AG10803 (cell line): ENCODE results near the gene MYRIP.

ENCODE experiments used
- DNase-seq: peaks from one replicate; pipeline ENCODE4 v3.0.0; 2010; ENCODE audit warnings: low read depth
- H3K4me3 ChIP-seq: 2 replicates; pipeline ENCODE4 v1.5.1; 2011; ENCODE audit warnings: mild to moderate bottlenecking, low read length, control low read depth
- CTCF ChIP-seq: conservative IDR thresholded peaks from 2 replicates; pipeline ENCODE4 v1.5.1; 2011; ENCODE audit warnings: mild to moderate bottlenecking, low read length, control low read depth, inconsistent platforms

MYRIP gene

DNA sequence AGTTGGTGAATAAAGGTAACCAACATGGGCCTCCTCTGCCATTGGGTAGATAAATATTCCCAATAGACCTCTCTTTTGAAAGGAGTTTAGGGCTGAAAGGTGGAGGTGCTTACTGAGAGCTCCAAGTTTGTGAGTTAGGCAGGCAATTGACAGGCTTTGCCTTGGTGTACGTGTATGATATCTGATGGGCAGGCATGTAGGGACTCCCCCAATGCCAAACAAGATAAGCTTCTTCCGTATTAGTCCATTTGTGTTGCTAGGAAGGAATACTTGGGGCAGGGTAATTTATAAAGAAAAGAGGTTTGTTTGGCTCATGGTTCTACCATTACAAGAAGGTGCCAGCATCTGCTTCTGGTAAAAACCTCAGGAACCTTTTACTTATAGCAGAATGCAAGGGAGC lies 339.4 kb downstream of the MYRIP start:
- no peak overlapping the region for H3K4me3 ChIP-seq
- TF ChIP-seq CTCF = no peak

DNA sequence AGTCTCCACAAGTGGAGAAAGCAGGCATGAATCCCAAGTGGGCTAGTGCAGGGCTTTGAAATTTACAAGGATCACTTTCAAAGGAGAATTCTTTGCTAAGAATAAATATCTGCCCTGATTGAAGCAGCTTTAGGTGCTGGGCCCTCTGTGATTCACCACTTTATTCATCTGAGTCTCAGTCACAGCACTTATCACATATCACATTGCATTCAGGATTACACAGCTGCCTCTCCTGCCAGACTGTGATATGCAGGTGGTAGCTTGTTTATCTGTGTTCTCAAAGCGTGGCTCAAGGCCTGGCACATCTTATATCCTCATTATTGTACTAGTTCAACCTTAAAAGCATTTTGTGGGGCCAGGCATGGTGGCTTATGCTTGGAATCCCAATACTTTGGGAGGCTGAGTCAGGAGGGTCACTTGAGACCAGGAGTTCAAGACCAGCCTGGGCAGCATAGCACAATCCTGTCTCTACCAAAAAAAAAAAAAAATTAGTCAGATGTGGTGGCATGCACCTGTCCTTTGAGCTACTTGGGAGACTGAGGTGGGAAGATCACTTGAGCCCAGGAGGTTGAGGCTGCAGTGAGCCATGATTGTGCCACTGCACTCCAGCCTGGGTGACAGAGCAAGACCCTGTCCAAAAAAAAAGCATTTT lies 343.2 kb downstream of the MYRIP start:
- no peak for TF ChIP-seq CTCF
- no peak overlapping the region for H3K4me3 ChIP-seq
- no peak for DNase-seq

More for the DNA sequence above, 339.4 kb downstream of the MYRIP start:
- DNase-seq = no peak

DNA sequence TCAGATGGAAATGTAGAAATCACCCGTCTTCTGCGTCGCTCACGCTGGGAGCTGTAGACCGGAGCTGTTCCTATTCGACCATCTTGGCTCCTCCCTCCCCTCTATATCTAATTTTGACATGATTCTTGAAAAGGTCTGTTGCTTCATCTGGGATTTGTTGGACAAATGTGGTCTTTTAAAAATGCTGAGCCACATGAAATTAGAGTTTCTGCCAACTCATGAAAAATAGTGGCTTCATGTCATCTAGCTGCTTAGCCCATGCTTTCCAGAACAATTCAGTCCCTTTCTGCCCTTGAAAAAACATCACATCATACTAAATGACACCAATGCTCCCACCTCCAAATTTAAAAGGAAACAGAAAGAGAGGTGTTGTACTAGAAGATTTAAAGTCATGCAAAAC lies 351.5 kb downstream of the MYRIP start:
- no peak for TF ChIP-seq CTCF
- no peak for DNase-seq
- H3K4me3 ChIP-seq = no peak overlapping the region

DNA sequence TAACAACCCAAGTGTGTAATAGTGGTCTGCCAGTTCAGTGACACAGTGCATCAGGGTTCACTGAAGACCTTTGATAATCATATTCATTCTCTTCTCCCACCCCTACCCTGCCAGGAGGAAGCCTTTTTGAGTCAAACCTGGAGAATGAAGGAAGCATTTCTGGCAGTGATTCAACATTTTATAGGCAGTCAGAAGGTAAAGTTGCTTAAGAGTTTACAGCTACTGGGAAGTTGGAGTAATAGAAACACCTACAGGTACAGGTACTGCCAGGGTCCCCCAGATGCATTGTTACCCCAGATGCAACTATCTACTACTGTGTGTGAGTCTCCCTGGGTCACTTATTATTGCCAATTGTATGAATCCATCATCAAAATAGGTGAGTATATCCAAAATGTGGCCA lies 353.2 kb downstream of the MYRIP start:
- no peak for DNase-seq
- no peak overlapping the region for H3K4me3 ChIP-seq
- no peak for TF ChIP-seq CTCF

GRCh38 chr3:40166997-40167396 lies 357.6 kb downstream of the MYRIP start:
- TF ChIP-seq CTCF = no peak
- no peak for DNase-seq
- no peak overlapping the region for H3K4me3 ChIP-seq

DNA sequence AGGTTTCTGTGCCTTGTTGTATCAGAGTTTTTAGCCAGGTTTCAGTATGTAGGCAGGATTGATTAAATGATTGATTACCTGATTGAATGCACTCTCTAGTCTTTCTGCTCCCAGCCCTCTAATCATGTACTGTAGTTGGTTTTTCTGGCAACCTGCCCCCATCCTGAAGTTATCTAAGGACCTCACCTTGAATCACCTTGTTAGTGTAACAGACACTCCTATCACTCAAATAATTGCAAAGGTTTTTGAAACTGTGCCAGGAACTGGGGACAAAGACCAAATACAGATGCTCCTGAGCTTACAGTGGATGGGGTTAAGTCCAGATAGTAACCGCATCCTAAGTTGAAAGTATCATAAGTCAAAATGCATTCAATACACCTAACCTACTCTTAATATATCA lies 358.5 kb downstream of the MYRIP start:
- no peak overlapping the region for H3K4me3 ChIP-seq
- no peak for DNase-seq
- TF ChIP-seq CTCF = no peak

DNA sequence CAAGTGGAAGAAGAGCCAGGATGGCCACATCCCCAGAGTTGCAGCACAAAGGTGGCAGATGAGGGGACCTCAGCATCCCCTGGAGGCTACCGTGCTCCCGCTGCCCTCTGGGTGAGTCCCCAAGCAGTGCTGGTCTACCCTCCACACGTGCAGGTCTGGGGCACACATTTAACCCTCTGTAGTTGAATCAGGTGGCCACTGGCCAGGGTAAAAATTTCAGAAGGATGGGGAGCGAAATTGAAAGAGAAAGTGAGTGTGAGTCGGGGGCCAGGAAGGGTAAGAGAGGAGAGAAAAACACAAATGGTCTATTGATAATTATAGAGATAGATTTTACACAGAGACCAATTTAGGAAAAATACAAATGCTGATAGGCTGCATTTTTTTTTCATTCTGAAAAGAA lies 360.6 kb downstream of the MYRIP start:
- no peak overlapping the region for H3K4me3 ChIP-seq
- no peak for TF ChIP-seq CTCF
- no peak for DNase-seq
